Measurements from ENCODE around the gene TACC2. TPM values are rescaled to one million over a fixed set of nuclear protein-coding genes. Genes with fewer than 3 reads are reported as not detected.

The TACC2 gene
- total RNA-seq, 2 experiments from 2014 or later: not detected

DNA sequence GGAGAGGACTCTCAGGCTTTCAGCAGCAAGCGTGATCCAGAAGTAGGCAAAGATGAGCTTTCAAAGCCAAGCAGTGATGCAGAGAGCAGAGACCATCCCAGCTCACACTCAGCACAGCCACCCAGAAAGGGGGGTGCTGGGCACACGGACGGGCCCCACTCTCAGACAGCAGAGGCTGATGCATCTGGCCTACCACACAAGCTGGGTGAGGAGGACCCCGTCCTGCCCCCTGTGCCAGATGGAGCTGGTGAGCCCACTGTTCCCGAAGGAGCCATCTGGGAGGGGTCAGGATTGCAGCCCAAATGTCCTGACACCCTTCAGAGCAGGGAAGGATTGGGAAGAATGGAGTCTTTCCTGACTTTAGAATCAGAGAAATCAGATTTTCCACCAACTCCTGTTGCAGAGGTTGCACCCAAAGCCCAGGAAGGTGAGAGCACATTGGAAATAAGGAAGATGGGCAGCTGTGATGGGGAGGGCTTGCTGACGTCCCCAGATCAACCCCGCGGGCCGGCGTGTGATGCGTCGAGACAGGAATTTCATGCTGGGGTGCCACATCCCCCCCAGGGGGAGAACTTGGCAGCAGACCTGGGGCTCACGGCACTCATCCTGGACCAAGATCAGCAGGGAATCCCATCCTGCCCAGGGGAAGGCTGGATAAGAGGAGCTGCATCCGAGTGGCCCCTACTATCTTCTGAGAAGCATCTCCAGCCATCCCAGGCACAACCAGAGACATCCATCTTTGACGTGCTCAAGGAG lies 95.5 kb downstream of the TACC2 start:
- H3K27ac Mint-ChIP-seq: no peak overlapping the region
- no peaks in the 10 kb centered on the region for H3K36me3 Mint-ChIP-seq (ENCODE audit: low read depth)
- H3K9me3 Mint-ChIP-seq: no peaks in the 10 kb centered on the region
- Histone ChIP-seq H3K4me1 (ENCODE audit: insufficient read depth, low read length) (no peaks in the 10 kb centered on the region), H3K27ac (ENCODE audit: low read depth in 1 of 2, low read length in 2 of 2) (no peak overlapping the region), H3K27me3 (ENCODE audit: control insufficient read depth in 1 of 2, insufficient read depth in 2 of 2, low read length in 2 of 2) (no peaks in the 10 kb centered on the region), H3K36me3 (ENCODE audit: insufficient read depth, low read length) (no peaks in the 10 kb centered on the region), H3K4me3 (ENCODE audit: low read length) (no peak overlapping the region), H3K9me3 (ENCODE audit: control insufficient read depth in 1 of 2, insufficient read depth in 1 of 2, low read length in 2 of 2) (peaks cover 0 to 7% of the 10 kb centered on the region in 2 experiments)
- DNase-seq (no peak), ATAC-seq (ENCODE audit: poor library complexity) (no peak)
- H3K4me3 Mint-ChIP-seq: no peak overlapping the region
- POLR2A ChIA-PET: no interaction called here
- TF ChIP-seq, protein P1, sequence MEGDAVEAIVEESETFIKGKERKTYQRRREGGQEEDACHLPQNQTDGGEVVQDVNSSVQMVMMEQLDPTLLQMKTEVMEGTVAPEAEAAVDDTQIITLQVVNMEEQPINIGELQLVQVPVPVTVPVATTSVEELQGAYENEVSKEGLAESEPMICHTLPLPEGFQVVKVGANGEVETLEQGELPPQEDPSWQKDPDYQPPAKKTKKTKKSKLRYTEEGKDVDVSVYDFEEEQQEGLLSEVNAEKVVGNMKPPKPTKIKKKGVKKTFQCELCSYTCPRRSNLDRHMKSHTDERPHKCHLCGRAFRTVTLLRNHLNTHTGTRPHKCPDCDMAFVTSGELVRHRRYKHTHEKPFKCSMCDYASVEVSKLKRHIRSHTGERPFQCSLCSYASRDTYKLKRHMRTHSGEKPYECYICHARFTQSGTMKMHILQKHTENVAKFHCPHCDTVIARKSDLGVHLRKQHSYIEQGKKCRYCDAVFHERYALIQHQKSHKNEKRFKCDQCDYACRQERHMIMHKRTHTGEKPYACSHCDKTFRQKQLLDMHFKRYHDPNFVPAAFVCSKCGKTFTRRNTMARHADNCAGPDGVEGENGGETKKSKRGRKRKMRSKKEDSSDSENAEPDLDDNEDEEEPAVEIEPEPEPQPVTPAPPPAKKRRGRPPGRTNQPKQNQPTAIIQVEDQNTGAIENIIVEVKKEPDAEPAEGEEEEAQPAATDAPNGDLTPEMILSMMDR (IDR thresholded peaks at IDR 0.05): no peak
- CTCF ChIA-PET: no interaction called here
- no peaks in the 10 kb centered on the region for H3K4me1 Mint-ChIP-seq (ENCODE audit: low read depth)
- intact Hi-C loops (cut with DNase I, micrococcal nuclease): no loop called here
- H3K27me3 Mint-ChIP-seq: no peaks in the 10 kb centered on the region

GRCh38 chr10:122085423-122085911 lies 96.5 kb downstream of the TACC2 start:
- no peaks in the 10 kb centered on the region for H3K4me1 ChIP-seq (ENCODE audit: insufficient read depth, low read length)
- DNase-seq (no peak), ATAC-seq (ENCODE audit: poor library complexity) (no peak)
- no peak overlapping the region for H3K4me3 ChIP-seq (ENCODE audit: low read length)
- H3K36me3 ChIP-seq (ENCODE audit: insufficient read depth, low read length): no peaks in the 10 kb centered on the region
- no peak overlapping the region for H3K27ac Mint-ChIP-seq
- H3K27me3 ChIP-seq (ENCODE audit: control insufficient read depth in 1 of 2, insufficient read depth in 2 of 2, low read length in 2 of 2): no peaks in the 10 kb centered on the region
- ChIA-PET CTCF (no interaction called here), POLR2A (no interaction called here)
- H3K27me3 Mint-ChIP-seq: no peaks in the 10 kb centered on the region
- H3K9me3 Mint-ChIP-seq: no peaks in the 10 kb centered on the region
- H3K4me3 Mint-ChIP-seq: no peak overlapping the region
- TF ChIP-seq, protein P1 (IDR thresholded peaks at IDR 0.05): no peak
- no peak overlapping the region for H3K27ac ChIP-seq (ENCODE audit: low read depth in 1 of 2, low read length in 2 of 2)
- H3K36me3 Mint-ChIP-seq (ENCODE audit: low read depth): no peaks in the 10 kb centered on the region
- intact Hi-C loops (cut with DNase I, micrococcal nuclease): no loop called here
- H3K4me1 Mint-ChIP-seq (ENCODE audit: low read depth): no peaks in the 10 kb centered on the region
- peaks cover 0 to 7% of the 10 kb centered on the region in 2 experiments for H3K9me3 ChIP-seq (ENCODE audit: control insufficient read depth in 1 of 2, insufficient read depth in 1 of 2, low read length in 2 of 2)

- no peak overlapping the region for H3K27ac Mint-ChIP-seq
- H3K36me3 Mint-ChIP-seq (ENCODE audit: low read depth): no peaks in the 10 kb centered on the region
- DNase-seq (no peak), ATAC-seq (ENCODE audit: poor library complexity) (no peak)
- peaks cover 0 to 7% of the 10 kb centered on the region in 2 experiments for H3K9me3 ChIP-seq (ENCODE audit: control insufficient read depth in 1 of 2, insufficient read depth in 1 of 2, low read length in 2 of 2)
- H3K4me1 Mint-ChIP-seq (ENCODE audit: low read depth): no peaks in the 10 kb centered on the region
- ChIA-PET POLR2A (no interaction called here), CTCF (no interaction called here)
- intact Hi-C loops (cut with DNase I, micrococcal nuclease): no loop called here
- no peak overlapping the region for H3K27ac ChIP-seq (ENCODE audit: low read depth in 1 of 2, low read length in 2 of 2)
- no peaks in the 10 kb centered on the region for H3K27me3 Mint-ChIP-seq
- H3K9me3 Mint-ChIP-seq: no peaks in the 10 kb centered on the region
- TF ChIP-seq, protein P1 (IDR thresholded peaks at IDR 0.05): no peak
- H3K4me3 Mint-ChIP-seq: no peak overlapping the region
- no peaks in the 10 kb centered on the region for H3K4me1 ChIP-seq (ENCODE audit: insufficient read depth, low read length)
- no peaks in the 10 kb centered on the region for H3K27me3 ChIP-seq (ENCODE audit: control insufficient read depth in 1 of 2, insufficient read depth in 2 of 2, low read length in 2 of 2)
- no peak overlapping the region for H3K4me3 ChIP-seq (ENCODE audit: low read length)
- no peaks in the 10 kb centered on the region for H3K36me3 ChIP-seq (ENCODE audit: insufficient read depth, low read length)
These were observed 97.7 kb downstream of the TACC2 start for GRCh38 chr10:122086416-122087240.
